Ecto neural progenitor cell (in vitro differentiated cells): ENCODE measurements around the gene BICD2.
A peak's percentile ranks its signal among the peaks of the same experiment; 100 is the strongest.

Experiments
- DNase-seq: peaks from one replicate; pipeline ENCODE4 v3.0.0-alpha.2; 2018; ENCODE audit warnings: low spot score

BICD2 gene

GRCh38 chr9:92668746-92669526, 95.7 kb downstream of the BICD2 start:
- peak; percentile 50 for DNase-seq

GRCh38 chr9:92666912-92667532, 97.6 kb downstream of the BICD2 start:
- no peak for DNase-seq

GRCh38 chr9:92666236-92666635, 98.4 kb downstream of the BICD2 start:
- no peak for DNase-seq

GRCh38 chr9:92665836-92666235, 98.8 kb downstream of the BICD2 start:
- DNase-seq: no peak

GRCh38 chr9:92664394-92665152, 100.1 kb downstream of the BICD2 start:
- DNase-seq: no peak

- DNase-seq: no peak
Observed at GRCh38 chr9:92663951-92664350, 100.7 kb downstream of the BICD2 start.

GRCh38 chr9:92663126-92663525, 101.5 kb downstream of the BICD2 start:
- no peak for DNase-seq

- no peak for DNase-seq
Observed at GRCh38 chr9:92661743-92662142, 102.9 kb downstream of the BICD2 start.
